GM12864 (cell line): ENCODE measurements around the gene TRIM40.

Experiments
- DNase-seq: peaks from one replicate; pipeline ENCODE4 v3.0.0-alpha.2; 2011; ENCODE audit warnings: low read depth
- H3K4me3 ChIP-seq: 2 replicates; pipeline ENCODE4 v1.5.1; 2011; ENCODE audit warnings: mild to moderate bottlenecking, low read depth, low read length, control low read depth
- TF ChIP-seq, protein P1 (sequence below): IDR thresholded peaks from 2 replicates; pipeline ENCODE4 v1.5.1; 2011; ENCODE audit warnings: low read depth, mild to moderate bottlenecking, moderate library complexity, low read length, control low read depth, inconsistent platforms; ENCODE audit errors: missing control alignments

The TRIM40 gene, protein sequence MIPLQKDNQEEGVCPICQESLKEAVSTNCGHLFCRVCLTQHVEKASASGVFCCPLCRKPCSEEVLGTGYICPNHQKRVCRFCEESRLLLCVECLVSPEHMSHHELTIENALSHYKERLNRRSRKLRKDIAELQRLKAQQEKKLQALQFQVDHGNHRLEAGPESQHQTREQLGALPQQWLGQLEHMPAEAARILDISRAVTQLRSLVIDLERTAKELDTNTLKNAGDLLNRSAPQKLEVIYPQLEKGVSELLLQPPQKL

DNA sequence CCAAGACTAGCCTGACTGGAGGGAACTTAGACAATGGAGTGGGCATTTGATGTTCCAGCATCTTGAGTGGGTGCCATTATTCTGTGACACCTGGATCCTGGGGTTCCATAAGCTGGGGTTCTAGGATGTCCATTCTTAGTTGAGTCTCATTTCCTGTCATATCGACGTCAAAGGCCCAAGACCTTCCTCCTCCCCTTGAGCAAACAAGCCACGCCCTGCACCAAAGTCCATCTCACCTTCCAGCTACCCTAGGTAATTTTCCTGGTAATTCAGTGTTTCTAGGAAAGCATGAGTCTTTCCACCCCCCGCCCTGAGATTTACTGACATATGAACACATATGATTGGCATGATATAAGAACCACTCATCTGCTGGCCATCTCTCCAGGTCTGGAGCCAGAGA, at the start of gene TRIM40:
Gene TRIM40, plus strand, starts transcription at position 384 of the 400 bp plus-strand sequence. CDS start 897 bp downstream, outside the sequence.
- DNase-seq = no peak
- TF ChIP-seq, protein P1, sequence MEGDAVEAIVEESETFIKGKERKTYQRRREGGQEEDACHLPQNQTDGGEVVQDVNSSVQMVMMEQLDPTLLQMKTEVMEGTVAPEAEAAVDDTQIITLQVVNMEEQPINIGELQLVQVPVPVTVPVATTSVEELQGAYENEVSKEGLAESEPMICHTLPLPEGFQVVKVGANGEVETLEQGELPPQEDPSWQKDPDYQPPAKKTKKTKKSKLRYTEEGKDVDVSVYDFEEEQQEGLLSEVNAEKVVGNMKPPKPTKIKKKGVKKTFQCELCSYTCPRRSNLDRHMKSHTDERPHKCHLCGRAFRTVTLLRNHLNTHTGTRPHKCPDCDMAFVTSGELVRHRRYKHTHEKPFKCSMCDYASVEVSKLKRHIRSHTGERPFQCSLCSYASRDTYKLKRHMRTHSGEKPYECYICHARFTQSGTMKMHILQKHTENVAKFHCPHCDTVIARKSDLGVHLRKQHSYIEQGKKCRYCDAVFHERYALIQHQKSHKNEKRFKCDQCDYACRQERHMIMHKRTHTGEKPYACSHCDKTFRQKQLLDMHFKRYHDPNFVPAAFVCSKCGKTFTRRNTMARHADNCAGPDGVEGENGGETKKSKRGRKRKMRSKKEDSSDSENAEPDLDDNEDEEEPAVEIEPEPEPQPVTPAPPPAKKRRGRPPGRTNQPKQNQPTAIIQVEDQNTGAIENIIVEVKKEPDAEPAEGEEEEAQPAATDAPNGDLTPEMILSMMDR = no peak
- no peak within 1 kb of the TSS for H3K4me3 ChIP-seq

DNA sequence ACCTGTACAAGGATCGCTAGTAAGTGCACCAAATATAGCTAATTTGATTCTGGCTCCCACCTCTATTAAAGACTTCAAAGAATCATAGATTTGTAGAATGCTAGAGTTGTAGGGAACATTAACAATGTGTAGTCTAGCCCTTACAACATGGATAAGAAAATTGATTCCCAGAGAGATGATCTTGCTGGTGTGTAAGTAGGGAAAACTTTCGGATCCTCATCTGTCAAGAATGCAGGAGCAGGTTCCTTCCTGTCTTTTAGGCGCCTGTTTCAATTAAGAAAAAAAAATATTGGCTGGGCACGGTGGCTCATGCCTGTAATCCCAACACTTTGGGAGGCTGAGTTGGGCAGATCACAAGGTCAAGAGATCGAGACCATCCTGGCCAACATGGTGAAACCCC, 48.1 kb upstream of the TRIM40 start:
- H3K4me3 ChIP-seq = no peak overlapping the region
- TF ChIP-seq, protein P1 = no peak
- DNase-seq = no peak

DNA sequence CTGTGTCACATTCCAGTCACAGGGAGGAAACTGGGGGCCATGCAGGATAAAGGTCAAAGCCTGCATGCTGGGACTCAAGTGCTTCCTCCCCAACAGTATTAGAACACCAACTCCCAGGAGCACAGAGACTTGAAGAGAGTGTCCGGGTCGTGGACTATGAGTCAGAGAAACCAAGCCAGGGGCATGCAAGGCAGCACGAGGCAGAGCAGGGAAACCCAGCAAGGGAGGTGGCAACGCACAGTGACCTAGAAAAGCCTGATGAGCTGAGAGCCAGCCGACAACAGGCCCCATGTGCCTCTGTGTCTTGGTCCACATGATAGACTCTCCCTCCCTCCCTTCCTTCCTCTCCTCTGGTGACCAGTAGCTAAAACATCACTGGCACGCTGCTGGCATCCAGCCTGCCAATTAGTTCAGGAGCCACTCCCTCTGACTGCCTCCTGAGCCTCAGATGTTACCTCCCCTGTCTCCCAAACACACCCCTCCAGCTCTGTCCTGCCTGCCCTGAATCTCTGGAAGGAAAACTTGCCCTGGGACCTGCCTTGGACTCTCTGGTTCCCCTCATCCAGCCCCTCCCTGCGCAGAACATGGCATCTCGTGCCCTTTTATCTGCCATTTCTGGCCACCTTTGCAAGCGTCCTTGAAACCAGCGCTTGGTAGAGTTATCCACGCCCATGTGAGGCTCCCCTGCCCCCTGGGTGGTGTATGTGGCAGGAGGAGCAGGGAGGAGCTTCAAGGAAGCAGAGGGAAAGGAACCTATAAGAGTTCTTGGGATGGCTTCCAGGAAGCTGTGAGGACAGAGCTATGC, 44.2 kb upstream of the TRIM40 start:
- no peak for DNase-seq

DNA sequence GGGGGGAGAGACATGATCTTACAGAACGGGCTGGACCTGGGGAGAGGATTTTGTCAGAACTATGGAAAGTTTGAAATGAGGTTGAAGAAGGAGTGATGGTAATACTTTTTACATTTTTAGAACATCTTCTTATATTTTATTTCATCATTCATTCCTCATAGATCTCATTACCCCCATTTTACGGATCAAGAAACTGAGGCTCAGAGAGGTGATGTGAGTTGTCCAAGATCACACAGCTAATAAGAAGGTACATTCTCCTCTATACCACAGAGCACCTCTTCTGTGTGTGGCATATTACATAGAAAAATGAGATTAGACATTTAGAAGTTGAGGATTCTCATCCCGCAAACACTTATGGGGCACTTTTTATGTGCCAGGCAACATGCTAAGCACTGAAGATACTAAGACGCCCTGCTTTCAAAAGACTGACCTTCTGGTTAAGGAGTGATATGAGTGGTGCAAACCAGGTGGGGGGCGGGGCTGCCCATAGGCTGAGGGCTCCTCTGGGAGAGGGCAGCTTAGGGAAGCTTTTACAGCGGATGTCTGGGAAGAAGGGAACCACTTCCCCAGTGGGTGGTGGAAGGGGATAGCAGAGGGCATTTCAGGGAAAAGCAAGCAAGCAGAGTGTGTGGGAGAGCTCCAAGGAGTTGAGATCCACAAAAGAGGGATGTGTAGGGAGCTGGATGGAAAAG, 42.9 kb upstream of the TRIM40 start:
- DNase-seq = no peak

More for the DNA sequence above, 44.2 kb upstream of the TRIM40 start:
- no peak overlapping the region for H3K4me3 ChIP-seq
- TF ChIP-seq, protein P1 = no peak

DNA sequence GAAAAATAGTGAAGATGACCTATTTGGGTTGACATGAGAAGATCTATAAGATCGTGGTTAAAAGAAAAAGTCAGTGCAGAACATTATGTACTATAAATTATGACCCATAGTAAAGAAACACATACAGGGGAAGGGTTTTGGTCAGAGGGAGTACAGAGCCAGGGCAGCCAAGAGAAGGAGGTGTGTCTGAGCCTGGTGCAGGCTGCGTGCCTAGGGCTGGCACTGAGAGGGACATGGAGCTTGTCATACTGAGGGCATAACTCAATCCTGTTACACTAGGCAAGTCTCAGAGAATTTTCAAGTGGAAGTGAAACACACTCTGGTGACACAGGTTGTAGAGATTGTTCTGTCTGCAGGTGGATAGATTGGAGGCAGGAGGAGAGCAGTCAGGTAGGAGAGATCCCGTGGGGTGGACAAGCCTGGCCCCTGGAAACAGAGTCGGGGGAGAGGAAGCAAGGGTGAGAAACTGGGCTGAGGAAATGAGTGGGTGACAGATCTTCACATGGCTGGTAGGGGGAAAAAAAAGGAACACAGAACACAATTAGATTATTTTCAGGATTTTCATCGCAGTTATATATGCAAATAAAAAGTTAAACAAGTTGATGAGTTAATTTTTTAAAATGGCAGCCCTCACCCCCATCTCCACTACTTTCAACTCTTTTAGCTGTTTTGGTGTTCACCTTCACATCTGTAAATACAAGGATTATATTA, 41.8 kb upstream of the TRIM40 start:
- TF ChIP-seq, protein P1 = no peak
- no peak overlapping the region for H3K4me3 ChIP-seq
- DNase-seq = no peak

More for the DNA sequence above, 42.9 kb upstream of the TRIM40 start:
- TF ChIP-seq, protein P1 = no peak
- H3K4me3 ChIP-seq = no peak overlapping the region

DNA sequence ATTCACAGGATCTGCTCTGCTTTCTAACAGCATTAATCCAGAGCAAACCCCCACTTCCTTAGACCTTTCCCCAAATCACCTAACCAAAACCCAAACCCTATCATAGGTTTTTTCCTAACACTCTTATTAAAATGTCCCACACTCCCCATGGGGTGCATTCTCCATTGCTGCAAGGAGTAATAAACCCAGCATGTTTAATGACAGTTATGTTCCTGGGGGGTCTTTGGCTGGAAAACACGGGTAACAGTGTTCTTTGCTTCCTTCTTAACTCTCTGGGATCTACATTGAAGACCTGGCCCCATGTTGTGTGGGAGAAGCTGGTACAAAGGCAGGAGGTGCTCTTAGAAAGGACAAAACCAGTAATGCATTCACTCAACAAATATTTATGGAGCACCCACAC, 39.1 kb upstream of the TRIM40 start:
- TF ChIP-seq, protein P1 = no peak
- H3K4me3 ChIP-seq = no peak overlapping the region
- DNase-seq = no peak
